GM13976 (cell line): ENCODE measurements around the gene PDXDC1.
"Not testable (repeated sequence)": the region's sequence is repeated elsewhere in the genome, so short reads cannot be mapped to it uniquely, and the experiment has no call there.

ENCODE experiments used
- DNase-seq: peaks from one replicate; pipeline ENCODE4 v3.0.0; 2012; ENCODE audit warnings: low spot score
- CTCF ChIP-seq: IDR thresholded peaks from 2 replicates; pipeline ENCODE4 v1.5.1; 2012; ENCODE audit warnings: borderline replicate concordance, mild to moderate bottlenecking; ENCODE audit not compliant: insufficient read depth; ENCODE audit errors: extremely low read depth, missing control alignments, control extremely low read depth
- in situ Hi-C: fragments of 300-500 bp; cut with MboI; formaldehyde crosslinking; loops from one replicate; pipeline ENCODE4 v1.12.0; 2022; ENCODE audit warnings: low sequenced_read_pairs, mixed read lengths, inconsistent platforms; ENCODE audit not compliant: unreplicated experiment

Gene PDXDC1

GRCh38 chr16:15046692-15047376 is 72.0 kb downstream of the PDXDC1 start:
- DNase-seq, result no peak
- in situ Hi-C loops, result loop anchor here (10.0 kb wide), 1 partner anchor 82 kb away; no protein-coding TSS in a partner anchor
- TF ChIP-seq CTCF, result no peak

- no peak for DNase-seq
- in situ Hi-C loops, result loop anchor here (10.0 kb wide), 1 partner anchor 85 kb away; no protein-coding TSS in a partner anchor
- TF ChIP-seq CTCF, result no peak
These were observed 74.9 kb downstream of the PDXDC1 start for GRCh38 chr16:15049581-15050180.

GRCh38 chr16:15050440-15050839 is 75.6 kb downstream of the PDXDC1 start:
- DNase-seq, in situ Hi-C loops: not testable (repeated sequence)

GRCh38 chr16:15051387-15051951 is 76.6 kb downstream of the PDXDC1 start:
- DNase-seq, result no peak
- no peak for TF ChIP-seq CTCF
- in situ Hi-C loops, result no loop called here

GRCh38 chr16:15052747-15053476 is 78.1 kb downstream of the PDXDC1 start:
- in situ Hi-C loops, result no loop called here
- no peak for TF ChIP-seq CTCF
- no peak for DNase-seq

- no peak for TF ChIP-seq CTCF
- DNase-seq, result no peak
- in situ Hi-C loops, result no loop called here
These were observed 79.1 kb downstream of the PDXDC1 start for GRCh38 chr16:15053904-15054303.

- in situ Hi-C loops, result no loop called here
- TF ChIP-seq CTCF, result no peak
- DNase-seq, result no peak
These were observed 79.7 kb downstream of the PDXDC1 start for GRCh38 chr16:15054357-15055140.
